Pulmonary artery endothelial cell (primary cell): ENCODE measurements around the gene CPSF3. TPM values are rescaled to one million over a fixed set of nuclear protein-coding genes. Genes with fewer than 3 reads are reported as not detected.
A peak's percentile ranks its signal among the peaks of the same experiment; 100 is the strongest.

Source experiments
- DNase-seq: peaks from one replicate; pipeline ENCODE4 v3.0.0-alpha.2; 2011; ENCODE audit warnings: low read depth, low spot score
- total RNA-seq: library from RNA; depleted of rRNA; stranded (reverse); fragments of >200 nt; gene quantifications from 2 replicates; pipeline ENCODE4 v1.2.3, GENCODE V29; 2014

CPSF3 gene
- total RNA-seq: 53.8 and 54.5 TPM in 2 replicates

DNA sequence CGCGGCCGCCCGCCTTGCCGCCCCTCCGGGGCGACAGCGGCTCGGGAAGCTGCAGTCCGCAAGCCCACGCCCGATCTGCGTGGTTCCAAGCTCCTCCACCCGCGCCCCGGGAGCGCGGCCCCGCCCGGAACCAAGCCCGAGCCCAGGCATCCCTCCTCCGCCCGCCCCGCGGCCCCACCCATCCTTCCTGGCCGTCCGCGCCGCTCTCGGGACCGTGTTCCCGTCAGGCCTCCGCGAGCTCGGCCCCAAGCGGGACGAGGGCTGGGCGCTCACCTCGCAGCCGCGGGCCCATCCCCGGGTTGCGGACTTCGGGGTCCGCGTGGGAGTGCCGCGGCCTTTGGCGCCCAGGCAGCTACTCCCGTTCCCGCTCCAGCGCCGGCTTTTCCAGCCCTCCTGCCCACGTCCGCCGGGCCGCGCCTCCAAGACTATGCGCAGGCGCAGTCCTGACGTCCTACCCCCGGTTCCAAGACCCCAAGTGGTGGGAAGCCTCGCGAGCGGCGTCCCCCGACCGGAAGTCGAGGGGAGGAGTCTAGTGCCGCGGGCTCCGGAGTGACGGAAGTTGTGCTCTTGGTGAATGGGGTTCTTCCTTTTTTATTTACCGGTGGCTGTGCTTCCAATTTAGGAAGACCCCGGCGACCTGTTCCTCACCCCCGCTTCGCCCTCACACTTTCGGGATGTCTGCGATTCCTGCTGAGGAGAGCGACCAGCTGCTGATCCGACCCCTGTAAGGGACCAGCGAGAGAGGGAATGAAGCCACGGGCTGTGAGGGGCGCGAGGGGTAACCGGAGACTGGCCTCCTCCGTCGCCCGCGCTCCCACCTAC lies at the start of gene CPSF3, which contains the start of gene ITGB1BP1:
Gene CPSF3 (plus strand): TSS at position 555 of the 822 bp plus-strand sequence. CDS start 120 bp downstream, at position 675.
Gene ITGB1BP1 (minus strand): TSS at position 429 of the 822 bp plus-strand sequence. CDS start 4,831 bp downstream, outside the sequence.
- peak; percentile 87 for DNase-seq

DNA sequence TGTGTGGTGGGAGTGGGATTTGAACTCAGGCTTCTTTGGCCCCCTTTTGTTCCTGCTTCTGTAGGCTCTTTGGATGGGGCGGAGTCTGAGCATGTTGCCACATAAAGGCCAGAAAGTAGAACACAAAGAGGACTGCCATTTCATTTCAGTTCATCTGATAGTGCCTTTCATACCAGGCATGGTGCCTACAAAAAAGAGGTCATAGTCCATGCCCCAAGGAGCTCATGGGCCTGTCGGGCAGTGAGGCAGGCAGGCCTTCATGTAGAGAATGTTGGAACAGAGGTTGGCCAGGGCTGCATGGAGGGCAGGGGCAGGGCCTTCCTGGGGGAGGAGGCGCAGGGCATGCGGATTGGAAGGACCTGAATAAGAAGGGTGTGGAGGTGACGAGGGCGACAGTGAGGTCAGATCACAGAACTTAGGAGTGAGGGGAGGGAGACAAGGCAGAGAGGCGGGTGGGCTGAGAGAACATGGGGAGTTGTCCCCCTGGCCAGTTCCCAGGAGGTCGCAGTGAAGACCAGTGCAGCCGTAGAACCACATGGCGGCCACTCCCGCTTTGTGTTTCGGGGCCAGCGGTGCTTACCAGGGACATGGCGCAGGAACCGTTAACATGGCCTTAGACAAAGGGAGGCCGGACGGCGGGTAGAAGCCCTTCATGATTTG lies 49.3 kb upstream of the CPSF3 start:
- no peak for DNase-seq

DNA sequence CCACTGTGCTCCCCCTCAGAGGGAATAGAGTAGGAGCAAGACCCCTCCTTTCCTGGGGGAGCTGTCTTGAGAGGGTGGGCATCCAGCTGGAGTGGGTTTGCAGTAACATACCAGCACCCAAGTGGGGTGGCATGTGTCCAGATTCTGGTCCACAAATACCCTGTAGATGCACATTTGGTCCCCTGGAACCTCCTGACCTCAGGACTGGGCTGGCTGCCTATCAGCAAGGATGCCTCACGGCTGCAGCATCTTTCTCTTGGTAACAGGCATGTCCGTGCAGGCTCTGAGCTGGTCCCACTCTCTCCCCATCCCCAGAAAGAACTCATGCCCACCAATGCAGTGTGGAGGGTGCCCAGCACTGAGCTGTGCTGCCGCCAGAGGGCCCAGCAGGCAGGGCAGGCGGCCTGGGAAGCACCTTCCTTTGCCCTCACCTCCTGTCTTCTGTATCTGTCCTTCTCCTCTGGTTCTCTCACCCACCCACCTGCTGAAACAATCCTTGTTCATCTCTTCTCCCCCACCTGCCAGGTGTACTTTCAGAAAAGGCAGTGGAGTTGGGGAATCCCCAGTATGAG lies 47.5 kb upstream of the CPSF3 start:
- no peak for DNase-seq

DNA sequence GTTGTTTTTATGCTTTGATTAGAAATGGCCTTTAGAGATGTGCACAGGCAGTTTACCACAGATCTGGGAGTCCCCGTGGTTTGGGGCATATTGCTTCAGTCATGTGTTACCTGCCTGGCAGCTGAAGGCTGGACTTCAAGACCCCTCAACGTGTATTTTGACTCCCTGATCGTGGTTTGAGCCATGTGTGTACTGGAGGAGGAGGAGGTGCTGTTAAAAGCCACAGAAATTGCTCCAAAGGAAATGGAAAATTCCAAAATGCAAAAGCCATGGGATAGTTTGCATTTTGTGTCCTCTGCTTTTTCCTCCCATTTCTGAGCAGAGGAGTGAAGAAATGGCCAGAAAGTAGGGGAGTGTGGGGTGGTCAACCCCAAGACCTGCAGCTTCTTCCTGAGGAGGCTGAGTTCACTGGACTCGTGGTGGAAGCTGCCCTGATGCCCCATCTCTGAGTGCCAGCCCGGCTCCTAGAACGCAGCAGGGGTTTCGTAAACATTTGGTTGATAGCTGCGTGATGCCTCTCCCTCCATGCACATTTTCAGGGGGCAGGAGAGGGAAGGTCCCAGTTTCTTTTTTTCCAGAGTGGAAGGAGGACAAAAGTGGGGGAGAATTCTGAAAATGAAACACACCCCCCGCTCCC lies 45.9 kb upstream of the CPSF3 start:
- no peak for DNase-seq

DNA sequence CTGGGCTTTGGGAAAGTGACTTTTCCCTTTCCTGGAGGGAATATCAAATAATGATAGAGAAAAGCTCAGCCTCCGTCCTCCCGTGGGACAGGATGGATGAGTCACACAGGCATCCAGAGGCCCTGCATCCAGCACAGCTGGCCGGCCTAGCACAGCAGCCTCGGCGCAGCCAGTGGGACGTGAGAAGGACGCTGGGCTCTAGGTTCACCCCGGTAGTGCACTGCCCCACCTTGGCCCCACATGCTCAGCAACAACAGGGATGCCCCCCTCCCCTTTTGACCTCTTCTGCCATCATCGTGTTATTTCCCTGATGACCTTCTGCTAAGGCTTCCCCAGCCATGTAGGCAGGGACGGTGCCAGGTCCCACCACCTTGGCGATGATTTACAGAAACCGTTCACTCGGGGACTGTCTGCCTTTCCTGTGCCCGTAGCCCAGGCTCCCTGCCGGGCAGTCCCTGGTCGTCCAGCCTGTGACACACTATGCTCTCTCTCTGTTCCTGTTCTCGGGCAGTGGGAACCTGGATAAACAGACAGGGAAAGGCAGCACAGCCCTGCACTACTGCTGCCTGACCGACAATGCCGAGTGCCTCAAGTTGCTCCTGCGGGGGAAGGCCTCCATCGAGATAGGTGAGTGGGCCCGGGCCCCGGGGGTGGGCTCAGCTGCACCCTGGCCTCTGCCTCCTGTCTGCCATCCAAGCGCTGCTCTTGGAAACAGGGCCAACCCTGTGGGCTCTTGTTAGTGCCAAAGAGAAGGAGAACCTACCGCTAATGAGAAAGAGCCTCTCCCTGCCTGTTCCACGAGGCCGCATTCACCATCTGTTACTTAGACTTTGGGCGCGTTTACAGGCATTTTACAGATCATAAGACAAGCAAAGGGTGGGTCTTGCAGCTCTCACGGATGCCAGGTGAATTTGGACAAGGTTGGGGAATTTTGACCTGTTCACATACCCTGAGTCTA lies 44.7 kb upstream of the CPSF3 start:
- DNase-seq: peak; percentile 45

DNA sequence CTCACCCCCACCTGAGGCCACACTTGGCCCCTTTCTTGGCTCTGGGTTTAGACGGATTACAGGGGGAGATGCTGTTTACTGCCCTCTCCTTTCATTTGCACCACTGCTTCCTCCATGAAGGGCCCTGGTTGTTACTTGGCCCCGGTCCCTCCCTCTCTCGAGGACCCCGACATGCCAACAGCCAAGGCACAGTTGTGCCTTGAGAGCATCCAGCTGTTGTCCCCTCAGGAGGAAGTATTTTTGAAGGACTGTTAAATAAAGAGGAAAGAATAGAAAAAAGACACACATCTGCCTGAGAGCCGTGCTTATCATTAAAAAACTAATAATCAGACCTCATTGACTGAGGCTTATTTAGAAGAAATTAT lies 44.1 kb upstream of the CPSF3 start:
- no peak for DNase-seq

DNA sequence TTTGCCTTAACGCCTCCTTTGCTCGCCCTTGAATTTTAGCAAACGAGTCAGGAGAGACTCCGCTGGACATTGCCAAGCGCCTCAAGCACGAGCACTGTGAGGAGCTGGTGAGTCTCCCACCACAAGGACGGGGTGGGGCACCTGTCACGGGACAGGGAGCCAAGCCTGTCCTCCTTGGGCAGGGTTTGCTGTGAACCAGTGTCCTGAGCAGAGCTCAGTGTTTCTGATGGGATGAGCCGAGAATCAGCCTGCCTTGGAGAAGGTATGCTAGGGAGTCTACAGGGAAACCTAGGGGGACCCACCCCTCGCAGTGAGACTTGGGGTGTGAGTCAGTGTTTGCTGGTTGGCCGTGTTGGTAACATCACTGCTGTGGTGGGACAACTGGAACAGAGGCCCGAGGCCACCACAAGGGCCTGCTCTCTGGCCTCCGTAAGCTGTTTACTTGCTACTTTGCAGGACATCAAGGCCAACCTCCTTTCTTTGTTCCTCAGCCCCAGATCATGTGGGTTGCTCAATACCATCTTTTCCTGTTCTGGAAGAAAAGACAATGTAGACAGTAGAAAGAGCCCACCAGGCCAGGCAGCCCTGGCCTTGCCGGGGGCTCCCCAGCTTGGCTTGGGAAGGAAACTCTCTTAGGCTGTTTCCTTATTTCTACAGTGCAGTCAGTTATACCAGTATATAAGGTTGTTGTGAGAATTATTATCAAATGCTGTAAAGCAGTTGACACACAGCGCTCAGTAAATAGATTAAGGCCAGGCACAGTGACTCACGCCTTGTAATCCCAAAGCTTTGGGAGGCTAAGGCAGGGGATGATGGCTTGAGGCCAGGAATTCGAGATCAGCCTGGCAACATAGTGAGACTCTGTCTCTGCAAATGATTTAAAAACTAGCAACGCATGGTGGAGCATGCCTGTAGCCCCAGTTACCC lies 42.5 kb upstream of the CPSF3 start:
- DNase-seq: peak; percentile 69

DNA sequence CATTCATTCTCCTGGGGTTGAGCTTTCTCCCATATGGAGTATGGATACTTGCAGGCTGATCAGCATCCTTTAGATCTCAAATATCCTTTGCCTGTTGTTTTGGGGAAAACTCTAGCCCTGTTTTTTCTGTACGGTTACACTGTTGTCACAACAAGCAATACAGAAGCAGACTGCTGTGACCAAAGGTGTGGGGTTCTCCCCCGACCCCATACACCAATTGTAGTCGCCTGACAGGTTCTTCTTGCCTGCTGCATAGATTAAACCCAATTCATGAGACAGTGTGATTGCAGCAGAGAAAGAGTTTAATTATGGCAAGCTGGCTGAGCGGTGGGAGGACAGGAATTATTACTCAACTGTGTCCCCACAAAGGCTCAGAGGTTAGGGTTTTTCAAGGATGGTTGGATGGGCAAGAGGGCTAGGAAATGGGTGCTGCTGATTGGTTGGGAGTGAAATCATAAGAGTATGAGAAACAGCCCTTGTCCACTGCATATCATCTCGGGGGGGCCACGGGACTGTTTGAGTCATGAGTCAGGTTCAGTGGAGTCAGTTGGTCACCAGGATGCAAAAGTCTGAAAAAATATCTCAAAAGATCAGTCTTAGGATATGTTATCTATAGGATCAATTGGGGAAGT lies 40.7 kb upstream of the CPSF3 start:
- no peak for DNase-seq

DNA sequence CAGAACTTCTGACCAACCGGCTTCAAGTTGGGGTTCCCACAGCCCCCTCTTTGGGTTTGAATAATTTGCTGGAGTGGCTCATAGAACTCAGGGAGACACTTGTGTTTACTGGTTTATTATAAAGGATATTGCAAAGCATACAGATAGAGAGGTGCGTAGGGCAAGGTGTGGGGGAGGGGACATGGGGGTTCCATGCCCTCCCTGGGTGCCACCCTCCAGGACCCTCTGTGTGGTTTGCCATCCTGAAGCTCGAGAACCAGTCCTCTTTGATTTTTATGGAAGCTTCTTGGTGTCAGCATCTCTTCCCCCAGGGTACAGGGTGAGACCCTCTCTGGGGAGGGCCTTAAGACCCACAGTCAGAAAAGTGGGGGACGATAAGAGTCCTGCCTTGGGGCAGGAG lies 38.9 kb upstream of the CPSF3 start:
- DNase-seq: no peak

DNA sequence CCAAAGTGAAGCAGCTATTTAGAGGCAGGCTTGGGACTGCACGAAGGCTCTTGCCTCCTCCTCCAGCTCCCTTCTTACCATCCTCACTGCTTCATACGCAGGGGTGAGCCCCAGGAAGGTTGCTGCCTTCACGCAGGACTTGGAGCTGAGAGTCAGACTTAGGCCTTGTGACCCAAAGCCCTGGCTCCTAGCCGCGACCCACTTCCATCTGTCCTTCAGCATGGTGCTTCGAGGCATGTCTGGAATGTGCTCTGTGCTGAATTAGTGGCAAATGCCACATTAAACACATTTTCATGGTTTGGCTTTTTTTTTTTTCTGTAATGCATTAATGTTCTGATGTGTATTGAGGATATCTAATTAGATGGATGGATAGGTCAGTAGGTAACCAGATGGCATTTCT lies 37.6 kb upstream of the CPSF3 start:
- DNase-seq: no peak

DNA sequence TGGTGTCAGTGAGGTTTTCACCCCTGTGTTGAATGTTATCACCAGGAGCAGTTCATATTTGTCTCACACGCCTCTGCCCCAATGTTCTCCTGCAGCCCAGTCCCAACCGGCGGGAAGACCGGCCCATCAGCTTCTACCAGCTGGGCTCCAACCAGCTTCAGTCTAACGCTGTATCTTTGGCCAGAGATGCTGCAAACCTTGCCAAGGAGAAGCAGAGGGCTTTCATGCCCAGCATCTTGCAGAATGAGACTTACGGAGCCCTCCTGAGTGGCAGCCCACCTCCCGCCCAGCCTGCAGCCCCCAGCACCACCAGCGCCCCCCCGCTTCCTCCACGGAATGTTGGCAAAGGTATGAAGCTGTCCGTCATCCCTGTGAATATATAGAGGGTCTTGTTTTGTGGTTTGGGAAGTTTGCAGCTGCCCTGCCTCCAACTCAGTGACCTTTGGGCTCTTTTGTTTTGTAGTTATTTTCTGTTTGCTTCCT lies 35.2 kb upstream of the CPSF3 start:
- no peak for DNase-seq

DNA sequence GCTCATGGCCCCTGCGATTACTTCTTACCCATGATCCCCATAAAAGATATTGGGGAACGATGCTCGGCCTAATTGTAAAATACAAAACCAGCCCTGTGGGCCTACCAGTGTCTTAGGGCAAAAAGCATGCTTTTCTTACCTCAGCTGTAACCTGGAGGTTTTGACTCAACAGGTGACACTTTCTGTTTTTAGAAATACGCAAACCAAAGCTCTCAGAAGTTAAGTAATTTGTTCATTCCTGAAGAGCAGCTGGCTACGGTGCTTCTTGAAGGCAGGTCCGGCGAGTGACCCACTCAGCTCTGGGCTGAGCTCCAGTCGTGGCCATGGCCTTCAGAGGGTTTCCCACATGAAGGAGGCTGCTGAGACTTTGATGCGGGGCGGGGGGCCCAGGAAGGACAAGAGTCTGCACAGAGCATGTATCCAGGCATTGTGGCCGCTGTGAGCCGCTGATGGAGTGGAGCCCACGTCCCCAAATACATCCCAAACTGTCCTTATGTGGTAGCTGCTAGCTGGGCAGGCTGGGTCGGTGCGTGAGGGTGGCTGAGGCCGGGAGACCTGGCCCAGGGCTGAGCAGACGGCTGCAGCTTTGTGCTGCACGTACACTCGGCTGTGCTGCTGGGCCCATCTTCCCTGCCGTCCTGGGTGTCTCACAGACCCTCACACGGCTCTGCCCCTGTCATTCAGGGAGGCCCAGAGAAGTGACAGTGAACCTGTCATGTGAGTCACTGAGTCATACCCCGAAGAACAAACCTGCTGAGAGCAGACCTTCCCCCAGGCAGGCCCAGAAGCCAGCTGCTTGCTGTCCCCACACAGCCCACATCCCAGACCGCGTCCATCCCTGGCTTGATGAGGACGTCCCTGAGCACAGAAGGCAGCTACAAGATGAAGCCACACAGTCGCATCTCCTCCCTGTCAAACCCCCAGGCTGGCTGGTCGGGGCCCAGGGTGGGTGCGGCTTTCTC lies 34.2 kb upstream of the CPSF3 start:
- no peak for DNase-seq

DNA sequence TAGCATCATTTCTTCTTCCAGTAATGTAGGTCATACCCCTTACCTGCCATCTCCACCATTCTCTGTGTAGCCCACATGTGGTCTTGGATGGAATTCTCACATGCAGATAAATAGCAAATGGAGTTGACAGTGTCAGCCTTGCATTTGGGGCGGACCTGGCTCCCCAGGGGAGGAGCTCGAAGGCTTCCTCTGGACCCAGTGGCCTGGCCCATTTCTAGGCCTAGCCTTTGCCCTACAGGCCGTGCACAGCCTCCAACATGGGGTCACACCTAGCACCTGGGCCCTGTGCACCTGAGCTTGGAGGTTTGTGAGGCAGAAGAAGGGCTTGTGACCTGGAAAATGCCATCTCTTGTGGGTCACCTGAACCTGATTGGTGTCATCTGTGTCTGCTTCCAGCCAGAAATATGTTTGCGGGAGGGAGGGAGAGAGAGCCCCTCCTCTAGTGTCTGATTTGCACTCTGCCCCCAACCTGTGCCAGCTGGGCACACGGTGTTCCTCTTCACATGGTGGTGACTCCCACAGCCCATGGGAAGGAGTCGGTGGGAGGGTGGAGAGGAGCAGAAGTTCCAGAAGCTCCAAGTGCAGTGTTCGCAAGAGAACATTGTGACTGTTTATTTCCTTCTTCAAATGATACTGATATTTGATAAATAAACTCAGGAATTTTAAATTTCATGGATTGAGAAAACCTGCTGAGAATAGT lies 33.2 kb upstream of the CPSF3 start:
- DNase-seq: no peak

DNA sequence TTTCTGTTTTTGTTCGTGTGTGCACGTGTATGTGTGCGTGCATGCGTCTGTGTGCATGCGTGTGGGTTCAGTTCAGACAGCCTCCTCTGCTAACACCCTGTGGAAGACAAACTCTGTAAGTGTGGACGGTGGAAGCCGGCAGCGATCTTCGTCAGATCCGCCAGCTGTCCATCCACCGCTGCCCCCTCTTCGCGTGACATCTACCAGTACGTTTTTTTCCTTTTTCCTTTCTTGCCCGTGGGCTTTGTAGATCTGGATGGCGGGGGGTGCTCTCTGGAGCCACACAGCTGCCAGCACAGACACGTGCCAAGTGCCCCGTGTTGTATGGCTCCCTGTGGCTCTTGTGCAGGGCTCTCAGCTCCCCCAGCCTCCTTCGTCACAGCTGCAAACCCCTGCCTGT lies 32.5 kb upstream of the CPSF3 start:
- DNase-seq: no peak

DNA sequence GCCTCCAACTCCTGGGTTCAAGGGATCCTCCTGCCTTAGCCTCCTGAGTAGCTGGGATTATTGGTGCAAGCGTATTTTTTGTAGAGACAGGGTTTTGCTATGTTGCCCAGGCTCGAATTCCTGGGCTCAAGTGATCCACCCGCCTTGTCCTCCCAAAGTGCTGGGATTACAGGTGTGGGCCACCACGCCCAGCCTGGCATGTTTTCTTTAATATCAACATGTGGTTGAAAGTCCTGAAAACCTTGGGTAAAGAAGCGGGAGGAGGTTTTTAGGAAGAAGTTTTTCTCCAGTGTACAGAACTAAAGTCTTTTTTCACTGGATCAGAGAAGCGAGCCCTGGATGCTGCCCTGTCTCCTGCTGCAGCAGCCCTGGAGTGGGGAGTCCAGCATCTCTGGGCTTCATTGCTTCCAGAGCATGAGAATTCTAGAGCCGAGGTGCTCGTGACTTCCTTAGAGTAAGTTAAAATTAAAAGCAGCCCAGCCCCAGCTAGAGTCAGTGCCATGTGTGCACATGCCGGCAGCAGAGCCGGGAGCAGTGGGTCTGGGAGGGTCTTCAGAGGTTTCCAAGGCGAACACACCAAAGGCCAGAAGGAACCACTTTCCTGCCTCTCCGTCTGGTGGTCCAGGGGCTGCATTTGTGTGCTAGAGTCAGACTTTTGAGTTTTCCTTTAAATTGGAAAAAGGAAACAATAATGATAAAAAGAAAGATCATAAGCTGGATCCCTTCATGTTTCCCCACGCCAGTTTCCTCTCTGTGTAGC lies 31.3 kb upstream of the CPSF3 start:
- DNase-seq: no peak

DNA sequence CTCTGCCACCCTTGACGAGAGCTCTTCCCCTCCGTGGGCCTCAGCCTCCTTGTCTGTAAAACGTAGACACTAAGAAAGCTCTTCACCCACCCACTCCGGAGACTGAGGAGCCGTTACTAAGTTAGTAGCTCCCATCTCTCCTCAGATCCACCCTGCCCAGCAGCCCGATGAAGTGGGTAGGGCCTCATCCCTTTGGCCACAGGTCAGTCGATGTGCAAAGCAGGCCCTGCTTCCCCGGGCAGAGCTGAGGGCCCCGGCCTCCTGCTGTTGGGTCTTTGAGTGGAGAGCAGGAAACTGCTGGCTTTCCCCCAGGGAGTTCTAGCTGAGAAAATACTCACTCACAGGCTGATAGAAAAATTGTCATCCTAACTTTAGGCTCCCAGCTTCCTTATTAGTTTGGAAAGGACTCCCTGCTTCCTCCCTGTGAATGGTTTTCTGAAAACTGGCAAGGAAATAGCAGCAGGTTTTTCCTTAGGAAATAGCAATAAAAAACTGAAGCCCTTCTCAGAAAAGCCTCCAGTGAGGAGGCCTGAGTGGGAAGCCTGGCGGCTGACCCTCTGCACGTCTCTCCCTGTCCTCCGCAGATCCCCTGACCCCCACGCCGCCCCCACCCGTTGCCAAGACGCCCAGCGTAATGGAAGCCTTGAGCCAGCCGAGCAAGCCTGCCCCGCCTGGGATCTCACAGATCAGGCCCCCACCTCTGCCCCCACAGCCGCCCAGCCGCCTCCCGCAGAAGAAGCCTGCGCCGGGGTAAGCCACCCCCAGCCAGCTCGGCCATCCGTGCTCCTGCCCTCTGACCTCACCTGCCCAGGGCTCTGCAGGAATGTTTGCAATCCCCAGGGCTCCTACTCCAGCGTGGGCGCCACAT lies 30.3 kb upstream of the CPSF3 start:
- no peak for DNase-seq
